Activated T-helper 1 cell treated with Interleukin-2 at 50 U/mL for 16 hours (primary cell): ENCODE measurements around the gene SLC35F3.
"Not testable (repeated sequence)": the region's sequence is repeated elsewhere in the genome, so short reads cannot be mapped to it uniquely, and the experiment has no call there.

Experiments used
- DNase-seq: peaks from one replicate; pipeline ENCODE4 v3.0.0-alpha.2; 2020; ENCODE audit warnings: low read depth

SLC35F3 gene

DNA sequence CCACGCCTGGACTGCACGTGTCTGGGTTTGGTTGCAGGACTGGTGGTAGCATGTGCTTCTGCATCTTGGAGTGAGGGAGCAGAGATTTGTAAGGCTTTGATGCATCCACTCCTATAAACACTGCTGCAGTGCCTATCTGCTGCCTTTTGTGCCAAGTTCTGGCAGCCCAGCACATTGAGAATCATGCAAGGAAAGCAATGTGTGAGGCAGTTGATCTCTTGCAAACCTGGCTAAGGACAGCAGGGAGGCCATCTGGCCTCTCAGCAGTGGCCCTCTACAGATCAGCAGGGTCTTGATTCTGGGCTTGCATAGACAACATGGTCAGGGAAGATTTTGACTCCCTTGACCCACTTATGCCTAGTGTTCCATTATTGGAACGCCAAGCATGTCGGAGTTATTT, 387.5 kb downstream of the SLC35F3 start:
- DNase-seq: no peak

- no peak for DNase-seq
These were observed 388.1 kb downstream of the SLC35F3 start for GRCh38 chr1:234292548-234292947.

DNA sequence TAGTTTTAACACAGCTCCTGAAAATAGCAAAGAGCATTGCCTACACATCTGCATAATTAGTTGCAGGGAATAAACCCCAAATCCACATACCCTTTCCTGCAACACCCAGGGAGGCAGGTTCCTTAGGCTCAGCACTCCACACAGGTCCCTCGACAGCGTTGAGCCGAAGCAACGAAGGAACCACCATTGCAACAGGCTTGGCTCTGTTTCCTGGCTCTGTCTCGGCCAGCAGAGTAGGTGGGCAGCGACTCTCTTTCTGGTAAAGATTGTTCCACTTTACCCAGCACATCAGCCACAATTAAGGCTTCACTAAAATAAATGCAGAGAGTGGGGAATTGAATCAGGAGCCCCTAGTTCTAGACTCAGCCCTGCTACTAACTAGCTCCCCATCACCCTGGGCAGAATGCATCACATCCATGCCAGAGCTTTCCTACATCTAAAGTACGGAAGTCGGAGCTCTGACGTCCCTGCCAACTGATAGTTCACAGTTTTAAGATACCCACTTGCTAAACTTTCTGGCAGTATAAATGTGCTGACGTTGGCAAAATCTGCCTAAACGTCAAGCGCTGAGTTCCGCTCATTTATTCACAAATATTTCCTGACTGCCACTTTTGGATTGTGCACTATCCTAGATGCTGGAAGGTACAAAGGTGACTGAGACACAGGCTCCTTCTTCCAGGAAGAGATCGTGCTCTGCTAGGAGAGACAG, 389.8 kb downstream of the SLC35F3 start:
- no peak for DNase-seq

GRCh38 chr1:234295068-234295467, 390.6 kb downstream of the SLC35F3 start:
- DNase-seq: no peak

- no peak for DNase-seq
These were observed 391.1 kb downstream of the SLC35F3 start for GRCh38 chr1:234295626-234296025.

DNA sequence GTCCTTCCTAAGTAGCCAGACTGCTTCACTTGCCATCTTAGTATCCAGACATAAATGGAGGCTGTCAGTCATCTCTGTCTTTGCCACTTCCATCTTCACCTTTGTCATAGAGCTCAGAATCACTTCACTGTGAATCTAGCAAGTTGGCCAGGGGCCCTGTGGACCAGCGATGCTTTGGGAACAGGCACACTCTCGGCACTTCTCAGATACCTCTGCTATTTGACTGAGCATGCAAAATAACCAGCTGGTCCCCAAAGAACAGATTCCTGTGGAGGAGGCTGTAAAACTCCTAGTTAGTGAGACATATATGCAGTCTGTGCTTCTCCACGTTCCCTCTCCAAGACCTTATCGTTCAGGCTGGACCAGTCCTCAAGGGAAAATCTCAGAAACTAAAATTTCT, 392.0 kb downstream of the SLC35F3 start:
- no peak for DNase-seq

- no peak for DNase-seq
These were observed 393.2 kb downstream of the SLC35F3 start for GRCh38 chr1:234297668-234298067.

- no peak for DNase-seq
These were observed 395.6 kb downstream of the SLC35F3 start for GRCh38 chr1:234300096-234300495.

DNA sequence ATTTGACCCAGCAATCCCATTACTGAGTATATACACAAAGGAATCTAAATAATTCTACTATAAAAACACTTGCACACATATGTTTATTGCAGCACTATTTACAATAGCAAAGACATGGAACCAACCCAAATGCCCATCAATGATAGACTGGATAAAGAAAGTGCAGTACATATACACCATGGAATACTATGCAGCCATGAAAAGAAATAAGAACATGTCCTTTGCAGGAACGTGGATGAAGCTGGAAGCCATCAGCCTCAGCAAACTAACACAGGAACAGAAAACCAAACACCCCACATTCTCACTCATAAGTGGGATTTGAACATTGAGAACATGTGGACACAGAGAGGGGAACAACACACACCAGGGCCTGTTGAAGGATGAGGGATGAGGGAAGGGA, 397.2 kb downstream of the SLC35F3 start:
- DNase-seq: not testable (repeated sequence)

DNA sequence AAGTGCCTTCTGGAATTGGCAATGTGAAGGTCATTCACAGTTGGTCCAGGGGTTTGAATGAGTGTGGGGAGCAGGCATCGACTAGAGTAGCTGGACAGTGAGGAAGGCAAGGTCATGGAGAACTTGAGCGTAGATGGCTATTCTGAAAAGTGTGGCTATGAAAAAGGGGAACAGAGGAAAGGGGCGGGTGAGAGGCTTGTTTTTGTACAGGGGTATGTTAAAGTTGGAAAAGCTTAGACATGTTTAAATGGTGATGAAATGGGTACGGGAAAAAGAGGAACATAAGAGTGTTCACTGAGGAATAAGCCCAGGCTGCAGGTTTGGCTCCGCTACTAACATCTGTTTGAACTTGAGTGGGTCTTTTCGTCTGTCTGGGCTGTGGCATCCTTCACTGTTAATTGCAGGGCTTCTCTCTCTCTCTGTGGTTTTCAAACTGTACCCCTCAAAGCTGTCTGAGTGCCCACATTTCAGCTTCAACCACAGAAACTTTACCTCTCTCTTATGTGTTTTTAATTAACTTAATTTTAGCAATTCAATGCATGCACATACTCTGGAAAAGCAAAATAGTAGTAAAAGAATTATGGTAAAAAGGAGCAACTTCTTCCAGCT, 398.0 kb downstream of the SLC35F3 start:
- DNase-seq: no peak

DNA sequence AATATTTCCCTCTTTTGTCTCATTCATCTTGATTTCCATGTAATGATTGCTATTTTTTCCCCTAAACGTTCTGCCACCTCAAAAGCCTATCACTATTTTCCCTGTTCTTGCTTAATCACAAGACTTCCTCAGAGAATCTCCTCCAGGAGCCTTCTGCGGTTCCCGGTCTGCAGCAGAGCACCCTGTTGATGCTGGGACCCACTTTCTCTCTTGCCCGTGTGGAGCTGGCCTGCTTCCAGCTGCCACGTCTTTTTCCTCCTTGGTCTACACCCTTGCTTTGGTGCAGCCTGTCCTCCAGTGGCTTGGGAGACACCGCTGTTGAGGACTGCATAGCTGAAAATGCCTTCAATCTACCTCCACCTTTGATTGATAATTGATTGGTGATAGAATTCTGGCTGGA, 398.8 kb downstream of the SLC35F3 start:
- no peak for DNase-seq

- no peak for DNase-seq
These were observed 403.2 kb downstream of the SLC35F3 start for GRCh38 chr1:234307726-234308125.

GRCh38 chr1:234309243-234309597, 404.7 kb downstream of the SLC35F3 start:
- no peak for DNase-seq

DNA sequence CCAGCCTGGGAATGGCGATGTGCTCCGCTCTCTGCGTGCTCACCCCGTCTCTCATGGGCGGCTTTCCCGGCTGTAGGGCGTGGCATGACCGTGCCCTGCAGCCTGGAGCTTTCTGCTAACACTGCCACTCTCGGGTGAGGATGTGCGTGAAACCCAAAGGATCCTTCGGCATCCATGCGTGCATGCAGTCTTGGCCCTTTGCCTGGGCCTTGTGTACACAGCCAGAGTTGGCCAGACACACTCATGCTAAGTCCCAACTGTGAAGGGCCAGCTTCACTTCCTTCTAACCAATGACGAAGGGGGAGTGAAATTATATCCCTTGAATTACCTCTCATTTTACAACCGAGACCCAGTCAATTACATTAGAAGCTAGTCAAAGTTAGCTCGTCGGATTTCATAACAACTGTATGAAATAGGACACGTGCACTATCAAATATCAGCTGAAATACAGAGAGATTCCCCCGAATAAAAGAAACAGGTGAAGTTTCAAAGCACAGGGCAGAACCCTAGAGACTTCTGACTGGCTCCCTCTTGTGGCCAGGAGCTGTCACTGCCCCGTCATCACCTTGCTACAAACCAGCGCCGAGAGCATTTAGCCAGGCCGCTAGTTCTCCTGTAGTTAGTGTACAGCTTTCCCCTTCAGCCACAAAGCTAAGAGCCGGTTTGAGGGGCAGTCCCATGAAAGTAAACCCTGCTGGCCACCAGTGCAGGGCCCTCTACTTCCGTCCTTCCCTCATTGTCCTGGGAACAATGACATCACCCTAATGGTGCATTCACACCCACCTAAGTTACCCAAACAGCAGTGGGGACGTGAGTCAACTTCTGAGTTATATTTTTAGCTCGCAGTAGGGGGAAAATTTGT, 405.4 kb downstream of the SLC35F3 start:
- DNase-seq: peak; percentile 47

DNA sequence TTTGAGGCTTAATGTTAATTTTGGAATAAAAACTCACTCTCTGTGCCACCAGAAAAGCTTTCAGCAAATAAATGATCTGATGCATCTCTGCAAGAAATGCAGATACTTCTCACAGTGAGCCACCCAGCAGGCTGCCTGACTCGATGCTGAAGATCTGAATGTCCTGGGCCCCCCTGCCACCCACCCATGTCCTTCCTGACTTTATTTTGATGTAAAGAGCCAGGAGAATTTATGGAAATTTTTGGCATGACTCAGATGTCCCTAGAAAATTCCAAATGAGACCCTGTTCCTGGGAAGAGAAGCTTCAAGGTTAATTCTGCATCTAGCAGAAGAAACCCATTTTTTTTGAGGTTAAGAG, 406.0 kb downstream of the SLC35F3 start:
- DNase-seq: no peak

GRCh38 chr1:234311414-234311813, 406.9 kb downstream of the SLC35F3 start:
- DNase-seq: no peak

- DNase-seq: no peak
These were observed 408.7 kb downstream of the SLC35F3 start for GRCh38 chr1:234313171-234313570.

GRCh38 chr1:234315091-234315541, 410.6 kb downstream of the SLC35F3 start:
- DNase-seq: no peak

GRCh38 chr1:234315588-234315987, 411.1 kb downstream of the SLC35F3 start:
- no peak for DNase-seq

DNA sequence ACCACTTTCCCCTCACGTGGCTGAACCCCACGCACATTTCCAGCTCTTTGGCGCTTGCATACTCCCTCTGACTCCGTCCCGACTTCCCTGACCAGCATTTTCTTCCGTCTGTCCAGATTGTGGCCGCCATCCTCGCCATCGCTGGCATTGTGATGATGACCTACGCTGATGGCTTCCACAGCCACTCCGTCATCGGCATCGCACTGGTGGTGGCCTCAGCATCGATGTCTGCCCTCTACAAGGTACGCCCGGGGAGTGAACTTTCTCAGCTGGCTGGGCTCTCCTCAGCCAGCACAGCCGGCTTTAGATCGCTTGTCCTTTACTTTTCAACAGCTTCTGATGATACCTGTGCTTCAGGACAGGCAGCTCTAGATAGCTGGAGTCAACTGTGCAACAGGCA, 412.0 kb downstream of the SLC35F3 start:
- DNase-seq: no peak

DNA sequence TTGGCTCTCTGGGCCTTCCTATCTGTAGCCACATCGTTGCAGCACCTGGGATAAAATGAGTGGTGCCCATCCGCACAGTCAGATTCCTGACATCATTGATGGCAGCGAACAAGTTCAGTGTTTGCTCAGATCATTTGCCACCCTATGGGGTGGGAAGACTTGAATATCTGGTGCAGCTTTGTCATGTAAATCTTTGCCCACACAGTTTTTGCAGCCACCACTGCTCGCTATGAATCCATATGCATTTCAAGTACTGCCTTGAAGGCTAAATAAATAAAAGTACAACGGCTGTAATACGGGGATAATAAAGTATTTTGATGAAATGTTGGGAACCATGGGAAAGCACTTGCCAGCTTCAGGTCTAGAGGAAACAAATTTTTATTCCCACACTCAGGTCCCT, 412.5 kb downstream of the SLC35F3 start:
- no peak for DNase-seq

DNA sequence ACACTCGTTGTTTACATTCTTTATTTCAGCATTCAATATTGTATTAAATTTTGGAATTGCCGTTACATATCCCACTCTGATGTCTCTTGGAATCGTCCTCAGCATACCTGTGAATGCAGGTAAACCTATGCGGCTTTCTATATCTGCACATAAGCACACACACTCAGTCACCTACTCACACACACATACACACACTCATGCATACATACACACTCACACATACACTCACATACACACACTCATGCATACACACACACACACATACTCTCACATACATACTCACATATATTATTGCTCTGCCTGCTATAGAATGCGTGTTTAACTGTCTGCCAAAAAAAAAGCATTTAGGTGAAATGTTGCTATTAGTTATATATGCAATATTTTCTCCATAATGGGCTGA, 415.6 kb downstream of the SLC35F3 start:
- DNase-seq: no peak

GRCh38 chr1:234320549-234320948, 416.1 kb downstream of the SLC35F3 start:
- DNase-seq: no peak
